PC-3 (cell line): ENCODE data around the gene SERPINA6.

Experiments used
- CTCF ChIP-seq: fragments of 300-600 bp; sonication (generic); conservative IDR thresholded peaks from 2 replicates; pipeline ENCODE4 v1.5.1; 2017; ENCODE audit warnings: antibody characterized with exemption, low read depth, mild to moderate bottlenecking, low read length
- EZH2 ChIP-seq: fragments of 300-600 bp; sonication (generic); IDR thresholded peaks from one replicate; pipeline ENCODE4 v1.6.1; 2017; ENCODE audit warnings: antibody characterized with exemption, mild to moderate bottlenecking, low read length; ENCODE audit not compliant: unreplicated experiment

GRCh38 chr14:94357166-94357565 is 34.0 kb upstream of the SERPINA6 start:
- TF ChIP-seq CTCF (no peak), EZH2 (no peak)
